Stimulated activated CD4-positive, alpha-beta T cell treated with anti-CD3 and anti-CD28 coated beads, Interleukin-12 subunit alpha, Interleukin-12 subunit beta, amount 100 ng/mL, for 48 hours (primary cell): ENCODE results near the gene BPIFB6.

Experiments used
- DNase-seq, 3 donors: peaks; one replicate each; pipeline ENCODE4 v3.0.0-alpha.2; 2020; ENCODE audit warnings: low read depth in 2 of 3, low spot score in 1 of 3

BPIFB6 gene

DNA sequence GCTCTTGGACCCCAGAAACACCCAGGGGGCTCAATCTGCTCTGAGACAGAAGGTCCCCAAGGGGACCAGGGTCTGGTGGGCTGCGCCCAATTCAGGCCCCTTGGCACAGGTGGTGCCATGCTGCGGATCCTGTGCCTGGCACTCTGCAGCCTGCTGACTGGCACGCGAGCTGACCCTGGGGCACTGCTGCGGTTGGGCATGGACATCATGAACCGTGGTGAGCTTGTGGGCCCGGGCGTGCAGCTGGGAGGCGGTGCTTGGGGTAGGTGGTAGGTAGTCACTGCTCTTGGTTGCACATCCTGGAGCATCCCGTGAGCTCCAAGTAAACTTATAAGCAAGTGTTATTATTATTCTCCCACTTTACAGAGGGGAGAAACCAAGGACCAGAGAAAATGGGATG is at the start of gene BPIFB6:
Gene BPIFB6, plus strand, starts transcription at position 118 of the 400 bp plus-strand sequence. Its CDS starts 0 bp downstream, at position 118.
- no peak for DNase-seq

- DNase-seq = no peak
These were observed 48.6 kb upstream of the BPIFB6 start for GRCh38 chr20:32982617-32983458.

DNA sequence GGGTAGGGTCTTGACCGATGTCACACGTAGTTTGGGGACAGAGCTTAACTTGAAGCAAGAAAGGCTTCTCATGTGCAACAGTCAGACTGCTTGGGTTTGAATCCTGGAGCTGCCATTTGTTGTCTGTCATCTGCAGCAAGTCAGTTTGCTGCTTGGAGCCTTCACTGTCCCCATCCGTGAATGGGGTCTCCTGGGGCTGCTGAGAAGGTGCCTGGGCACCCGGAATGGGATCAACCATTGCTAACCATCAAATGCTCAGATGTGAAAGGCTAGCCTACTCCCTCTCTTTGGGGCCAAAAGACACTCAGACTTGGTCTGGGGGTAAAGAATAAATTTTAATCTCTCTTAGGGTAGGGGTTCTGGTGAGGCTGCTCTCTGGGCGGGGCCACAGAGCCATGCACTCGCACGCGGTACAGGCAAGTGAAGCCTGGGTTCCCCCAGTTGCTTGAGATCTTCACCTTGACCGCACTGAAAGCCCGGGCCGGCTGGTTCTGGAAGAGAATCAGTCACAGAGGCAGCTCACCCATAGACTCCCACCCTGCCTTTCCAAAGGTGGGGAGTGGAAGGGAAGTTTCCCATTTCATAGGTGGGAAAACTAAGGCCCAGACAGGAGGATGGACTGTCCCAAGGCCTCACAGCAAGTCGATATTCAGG is 47.9 kb upstream of the BPIFB6 start:
- DNase-seq = no peak

DNA sequence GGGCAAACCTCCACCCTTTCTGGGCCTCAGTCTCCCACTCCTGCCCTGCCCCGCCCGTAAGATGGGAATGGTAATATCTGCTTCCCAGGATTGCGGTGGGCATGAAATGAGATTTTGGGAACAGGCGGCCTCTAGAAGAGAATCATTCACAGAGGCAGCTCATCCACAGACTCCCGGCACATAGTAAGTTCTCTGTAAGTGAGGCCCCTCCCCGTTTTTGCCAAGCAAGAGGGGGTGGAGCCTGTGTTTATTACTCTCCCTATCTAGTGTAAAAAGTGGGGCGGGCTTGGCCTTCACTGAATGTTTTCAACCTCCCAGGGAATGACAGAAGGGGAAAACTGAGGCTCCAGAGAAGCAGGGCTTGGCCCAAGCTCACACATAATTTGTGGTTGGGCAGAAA is 47.3 kb upstream of the BPIFB6 start:
- DNase-seq = no peak

GRCh38 chr20:32984631-32985354 is 46.7 kb upstream of the BPIFB6 start:
- DNase-seq = no peak

- no peak for DNase-seq
These were observed 45.9 kb upstream of the BPIFB6 start for GRCh38 chr20:32985596-32985995.

- DNase-seq = no peak
These were observed 45.0 kb upstream of the BPIFB6 start for GRCh38 chr20:32986331-32986966.

DNA sequence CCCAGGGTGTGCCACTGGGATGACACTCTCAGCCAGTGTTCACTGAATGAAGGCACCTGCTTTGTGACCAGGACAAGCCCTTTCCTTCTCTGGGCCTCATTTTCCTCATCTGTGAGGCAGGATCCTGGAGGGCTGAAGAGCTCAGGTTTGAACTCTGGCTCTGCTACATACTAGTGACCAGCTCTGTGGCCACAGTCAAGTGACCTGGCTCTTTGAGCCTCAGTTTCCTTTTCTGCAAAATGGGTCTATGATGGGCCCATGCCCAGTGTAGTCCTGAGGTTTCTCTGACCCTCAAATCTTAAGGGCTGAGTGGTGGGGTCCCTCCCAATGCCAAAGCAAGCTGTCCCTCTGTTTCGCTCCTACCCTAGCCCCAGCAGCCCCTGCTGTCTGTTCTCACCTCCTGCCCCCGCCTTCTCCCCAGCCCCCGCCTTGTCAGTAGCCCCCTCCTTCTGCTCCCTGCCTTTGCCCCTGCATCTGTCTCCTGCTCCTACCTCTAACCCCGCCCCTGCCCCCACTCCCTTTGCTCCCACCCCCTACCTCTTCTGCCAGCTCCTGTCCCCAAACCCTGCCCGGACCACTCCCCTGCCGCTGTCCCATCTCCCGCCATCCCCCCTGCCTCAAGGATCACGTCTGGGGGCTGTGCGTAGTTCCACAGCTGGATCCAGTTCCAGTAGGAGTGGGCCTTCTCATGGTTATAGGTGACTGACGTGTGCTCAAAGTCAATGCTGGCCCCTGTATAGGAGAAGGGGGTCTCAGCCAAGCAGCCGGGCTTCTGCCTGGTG is 44.2 kb upstream of the BPIFB6 start:
- DNase-seq = no peak

DNA sequence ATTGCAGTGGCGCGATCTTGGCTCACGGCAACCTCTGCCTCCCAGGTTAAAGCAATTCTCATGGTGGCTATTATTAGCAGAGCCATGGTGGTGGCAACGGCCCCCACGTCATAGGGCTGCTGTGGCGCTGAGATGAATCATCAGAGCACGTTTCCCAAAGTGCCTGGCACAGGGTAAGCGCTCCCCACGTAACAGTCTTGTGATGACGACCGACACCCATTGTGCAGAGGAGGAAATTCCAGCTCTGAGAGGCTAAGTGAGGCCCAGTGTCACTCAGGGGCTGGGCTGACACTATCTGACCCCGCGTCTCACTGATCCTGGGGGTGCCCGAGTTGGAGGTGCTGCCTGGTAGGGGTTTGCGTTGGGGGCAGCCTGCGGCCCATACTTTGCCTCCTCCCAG is 43.4 kb upstream of the BPIFB6 start:
- DNase-seq = no peak

- no peak for DNase-seq
These were observed 41.8 kb upstream of the BPIFB6 start for GRCh38 chr20:32989507-32990283.

DNA sequence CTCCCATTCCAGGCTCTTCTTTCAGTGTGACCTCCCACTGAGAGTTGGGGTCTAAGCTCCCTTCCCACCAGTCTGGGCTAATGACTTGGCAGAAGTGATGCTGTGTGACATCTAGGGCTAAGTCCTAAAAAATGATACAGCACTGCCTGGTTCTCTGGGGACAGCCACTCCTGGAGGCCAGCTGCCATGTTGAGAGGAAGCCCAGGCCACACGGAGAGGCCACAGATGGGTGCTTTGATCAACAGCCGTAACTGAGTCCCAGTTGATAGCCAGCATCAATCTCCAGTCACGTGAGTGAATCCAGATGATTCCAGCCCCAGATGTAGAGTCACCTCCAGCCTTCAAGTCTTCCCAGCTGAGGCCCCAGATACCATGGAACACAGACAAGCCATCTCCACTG is 41.0 kb upstream of the BPIFB6 start:
- DNase-seq = no peak

- no peak for DNase-seq
These were observed 40.1 kb upstream of the BPIFB6 start for GRCh38 chr20:32991383-32991782.

DNA sequence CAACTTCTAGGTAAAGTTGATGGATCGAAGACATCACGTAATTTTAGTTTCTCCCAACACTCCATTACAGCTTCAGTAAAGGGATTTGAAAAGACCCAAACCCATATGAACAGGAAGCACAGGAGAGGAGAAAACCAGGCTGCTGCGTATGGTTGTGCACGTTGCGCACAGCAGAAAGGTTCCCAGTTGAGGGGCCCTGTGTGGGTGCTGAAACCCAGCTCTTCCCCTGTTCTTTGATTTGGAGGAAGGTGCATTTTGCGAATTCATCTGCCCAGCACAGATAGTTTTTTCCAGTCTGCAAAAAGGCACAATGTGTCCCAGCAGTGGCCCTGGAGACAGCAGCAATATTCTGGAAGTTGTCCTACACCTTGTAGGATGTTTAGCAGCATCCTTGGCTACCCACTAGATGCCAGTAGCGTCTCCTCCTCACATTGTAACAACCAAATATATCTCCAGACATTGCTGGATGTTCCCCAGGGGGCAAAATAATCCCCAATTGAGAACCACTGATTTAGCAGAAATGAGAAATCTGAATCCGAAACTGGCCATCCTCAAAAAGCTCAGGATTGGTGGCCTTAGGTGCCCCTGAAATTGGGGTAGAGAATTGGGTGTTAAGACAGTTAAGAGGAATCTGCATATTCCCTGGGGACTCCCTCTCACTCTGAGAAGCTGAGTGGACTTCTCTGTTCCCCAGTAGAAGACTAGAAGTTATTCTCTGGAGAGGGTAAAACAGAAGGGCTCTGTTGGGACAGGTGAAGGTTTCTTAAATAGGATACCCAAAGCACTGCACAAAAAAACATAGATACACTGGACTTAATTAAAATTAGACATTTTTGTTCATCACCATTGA is 39.4 kb upstream of the BPIFB6 start:
- DNase-seq = no peak

DNA sequence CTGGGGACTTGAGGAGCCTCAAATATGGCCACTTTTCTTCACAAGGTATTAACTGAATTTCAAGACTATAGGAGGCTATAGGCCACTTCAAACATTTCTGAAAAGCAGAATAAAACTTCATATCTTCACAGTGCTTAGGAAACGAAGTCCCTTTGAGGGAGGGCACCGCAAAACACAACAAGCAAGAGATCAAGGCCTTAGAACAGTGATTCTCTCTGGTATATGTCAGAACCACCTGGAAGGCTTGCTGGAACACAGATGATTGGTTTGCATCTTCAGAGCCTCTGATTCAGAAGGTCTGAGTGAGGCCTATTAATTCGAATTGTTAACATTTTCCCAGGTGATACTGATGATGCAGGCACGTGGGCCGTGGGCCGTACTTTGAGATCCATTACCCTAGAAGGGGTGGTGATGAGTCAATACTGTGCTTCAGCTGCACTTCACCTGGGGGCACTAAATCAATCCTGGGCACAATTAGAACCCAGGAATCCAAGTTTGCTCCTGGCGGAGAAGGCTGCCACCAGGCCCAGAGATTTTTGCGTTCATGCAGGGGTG is 37.9 kb upstream of the BPIFB6 start:
- no peak for DNase-seq

DNA sequence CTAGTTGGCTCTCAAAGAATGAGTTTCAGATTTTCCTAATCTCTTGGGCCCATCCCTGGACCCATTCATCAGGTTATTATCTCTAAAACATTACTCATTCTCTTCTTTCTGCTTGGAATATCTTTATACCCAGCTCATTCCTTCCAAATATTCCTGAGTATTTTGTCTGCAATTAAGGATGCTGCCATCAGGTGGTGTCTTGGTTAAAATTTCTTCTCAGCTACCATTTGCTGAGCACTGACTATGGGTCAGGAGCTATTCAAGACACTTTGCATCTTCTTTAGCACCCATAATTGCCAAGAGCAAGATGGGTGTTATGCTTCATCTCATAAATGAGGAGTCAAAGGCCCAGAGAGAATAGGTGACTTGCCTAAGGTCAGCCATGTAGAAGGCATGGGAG is 35.6 kb upstream of the BPIFB6 start:
- no peak for DNase-seq

- DNase-seq = no peak
These were observed 34.0 kb upstream of the BPIFB6 start for GRCh38 chr20:32997431-32997830.

DNA sequence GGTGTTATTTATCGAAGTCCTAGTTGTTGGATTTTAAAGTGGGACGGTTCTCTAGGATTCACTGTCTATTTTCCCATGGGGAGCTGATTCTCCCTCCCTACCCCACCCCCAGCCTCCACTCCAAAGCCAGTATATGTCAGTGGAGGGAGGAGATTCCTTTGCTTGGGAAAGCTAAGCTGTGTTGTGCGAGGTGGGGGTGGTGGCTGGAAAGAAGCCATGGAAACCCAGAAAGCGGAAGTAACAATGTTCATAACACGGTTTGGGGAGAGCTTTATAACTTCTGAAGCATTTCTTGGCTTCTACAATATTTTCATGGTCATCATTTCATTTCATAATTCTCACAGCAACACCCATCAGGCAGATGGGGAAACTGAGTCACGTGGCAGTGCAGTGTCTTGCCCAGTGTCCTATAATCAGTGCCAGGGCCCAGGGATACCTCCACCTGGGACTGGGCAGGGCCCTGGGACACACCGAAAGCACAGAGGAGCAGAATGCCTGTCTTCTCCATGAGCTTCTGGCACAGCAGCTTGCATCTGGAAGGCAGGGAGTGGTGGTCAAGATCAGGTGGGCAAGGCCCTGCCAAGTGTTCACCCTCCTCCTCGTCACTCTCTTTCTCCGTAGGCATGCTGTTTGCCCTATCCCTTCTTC is 31.7 kb upstream of the BPIFB6 start:
- no peak for DNase-seq

DNA sequence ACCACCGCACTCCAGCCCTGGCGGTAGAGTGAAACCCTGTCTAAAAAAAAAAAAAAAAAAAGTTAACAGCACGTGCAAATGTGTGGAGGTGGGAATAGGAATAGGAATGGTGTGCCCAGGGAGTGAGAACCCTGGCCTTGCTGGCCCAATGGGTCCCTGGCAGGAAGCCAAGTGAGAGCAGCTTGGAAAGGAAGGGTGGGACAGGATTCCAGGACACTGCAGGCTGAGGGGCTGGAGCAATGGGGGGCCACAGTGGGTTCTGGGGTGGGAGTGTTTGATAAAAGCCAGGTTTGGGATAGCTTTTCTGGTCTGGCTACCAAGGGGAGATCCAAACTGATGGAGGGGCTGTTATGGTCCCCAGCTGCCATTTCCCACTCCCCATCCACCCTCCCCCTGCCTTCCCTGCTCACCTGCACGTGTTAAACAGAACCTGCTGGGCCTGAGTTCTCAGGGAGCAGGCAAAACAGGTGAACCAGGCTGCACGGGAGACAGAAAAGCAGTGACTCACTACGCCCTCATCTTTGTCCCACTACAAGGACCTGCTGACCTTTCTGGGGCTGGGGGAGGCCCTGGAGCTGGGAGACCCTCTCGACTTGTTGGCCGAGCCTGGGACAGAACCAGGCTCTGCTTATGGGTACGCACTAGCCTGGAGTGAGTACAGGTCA is 30.5 kb upstream of the BPIFB6 start:
- DNase-seq = no peak
